GM23338 (cell line): ENCODE results near the gene CUX1.

ENCODE experiments used
- CREB1 ChIP-seq: fragments of 250-450 bp; sonication (Bioruptor Pico); IDR thresholded peaks from 2 replicates; pipeline ENCODE4 v1.5.0; 2020; ENCODE audit warnings: low read depth, mild to moderate bottlenecking, moderate library complexity
- CTCF ChIP-seq, 2 experiments: fragments of 200-600 bp in 1 of 2; sonication (generic) in 1 of 2; conservative IDR thresholded peaks; 2 replicates each; pipeline versions ENCODE4 v1.5.1 to v1.6.1; 2016 to 2017; ENCODE audit warnings: antibody characterized with exemption in 2 of 2, low read depth in 2 of 2, mild to moderate bottlenecking in 2 of 2, moderate library complexity in 1 of 2
- ETS1 ChIP-seq: IDR thresholded peaks from 2 replicates; pipeline ENCODE4 v1.6.1; 2016; ENCODE audit warnings: antibody characterized with exemption
- EZH2 ChIP-seq: fragments of 200-600 bp; sonication (generic); IDR thresholded peaks from one replicate; pipeline ENCODE4 v1.8.0; 2017; ENCODE audit warnings: antibody characterized with exemption, mild to moderate bottlenecking, low read depth; ENCODE audit not compliant: unreplicated experiment
- EZH2phosphoT487 ChIP-seq: fragments of 200-600 bp; sonication (generic); IDR thresholded peaks from one replicate; pipeline ENCODE4 v1.8.1; 2018; ENCODE audit warnings: antibody characterized with exemption; ENCODE audit not compliant: unreplicated experiment
- JUNB ChIP-seq: IDR thresholded peaks from one replicate; pipeline ENCODE4 v1.6.1; 2016; ENCODE audit warnings: antibody characterized with exemption; ENCODE audit not compliant: unreplicated experiment
- NANOG ChIP-seq: IDR thresholded peaks from 2 replicates; pipeline ENCODE4 v1.6.1; 2016; ENCODE audit warnings: antibody characterized with exemption, borderline replicate concordance
- POLR2AphosphoS5 ChIP-seq: IDR thresholded peaks from 2 replicates; pipeline ENCODE4 v1.6.1; 2016; ENCODE audit warnings: antibody characterized with exemption, low read depth
- REST ChIP-seq: IDR thresholded peaks from one replicate; pipeline ENCODE4 v1.6.1; 2018; ENCODE audit warnings: antibody characterized with exemption; ENCODE audit not compliant: unreplicated experiment
- STAT1 ChIP-seq: IDR thresholded peaks from one replicate; pipeline ENCODE4 v1.6.1; 2016; ENCODE audit warnings: antibody characterized with exemption; ENCODE audit not compliant: unreplicated experiment
- ZNF114 ChIP-seq: fragments of 250-450 bp; sonication (Bioruptor Pico); IDR thresholded peaks from 2 replicates; pipeline ENCODE4 v1.5.0; 2020; ENCODE audit warnings: mild to moderate bottlenecking, moderate library complexity
- ZNF331 ChIP-seq: fragments of 250-450 bp; sonication (Bioruptor Pico); IDR thresholded peaks from 2 replicates; pipeline ENCODE4 v1.5.0; 2020; ENCODE audit warnings: low read depth, mild to moderate bottlenecking, moderate library complexity

- TF ChIP-seq CTCF (conservative IDR thresholded peaks at IDR 0.05; ENCODE audit: low read depth in 2 of 2) (no peak), EZH2 (no peak), EZH2phosphoT487 (no peak), POLR2AphosphoS5 (no peak), STAT1 (no peak), REST (no peak), ZNF114 (no peak), JUNB (no peak), ZNF331 (CRISPR knock-in tag) (no peak), ETS1 (no peak), CREB1 (CRISPR knock-in tag) (no peak), NANOG (no peak)
Observed at GRCh38 chr7:102197161-102197560, 379.7 kb downstream of the CUX1 start.
